Ovary (tissue), 3 donors: Measurements from ENCODE around the gene KNCN.

Experiments
- EP300 ChIP-seq: sonication (generic); formaldehyde crosslinking; IDR thresholded peaks from one replicate; pipeline ENCODE4 v1.6.1; 2017; ENCODE audit warnings: antibody characterized with exemption
- POLR2A ChIP-seq: fragments of 450-650 bp; IDR thresholded peaks from one replicate; pipeline ENCODE4 v1.6.1; 2017; ENCODE audit warnings: antibody characterized with exemption, mild to moderate bottlenecking, moderate library complexity
- TF ChIP-seq, protein P1 (sequence below), 3 donors: fragments of 450-650 bp in 2 of 3; fragments of 200-600 bp in 1 of 3; IDR thresholded peaks; one replicate each; pipeline versions ENCODE4 v1.5.1 to v1.8.0; 2016 to 2022; ENCODE audit warnings: antibody characterized with exemption in 3 of 3, mild to moderate bottlenecking in 1 of 3
- donor health status: DM: no; HTN: no; CAD: no.

- no peak for TF ChIP-seq POLR2A
- TF ChIP-seq, protein P1, sequence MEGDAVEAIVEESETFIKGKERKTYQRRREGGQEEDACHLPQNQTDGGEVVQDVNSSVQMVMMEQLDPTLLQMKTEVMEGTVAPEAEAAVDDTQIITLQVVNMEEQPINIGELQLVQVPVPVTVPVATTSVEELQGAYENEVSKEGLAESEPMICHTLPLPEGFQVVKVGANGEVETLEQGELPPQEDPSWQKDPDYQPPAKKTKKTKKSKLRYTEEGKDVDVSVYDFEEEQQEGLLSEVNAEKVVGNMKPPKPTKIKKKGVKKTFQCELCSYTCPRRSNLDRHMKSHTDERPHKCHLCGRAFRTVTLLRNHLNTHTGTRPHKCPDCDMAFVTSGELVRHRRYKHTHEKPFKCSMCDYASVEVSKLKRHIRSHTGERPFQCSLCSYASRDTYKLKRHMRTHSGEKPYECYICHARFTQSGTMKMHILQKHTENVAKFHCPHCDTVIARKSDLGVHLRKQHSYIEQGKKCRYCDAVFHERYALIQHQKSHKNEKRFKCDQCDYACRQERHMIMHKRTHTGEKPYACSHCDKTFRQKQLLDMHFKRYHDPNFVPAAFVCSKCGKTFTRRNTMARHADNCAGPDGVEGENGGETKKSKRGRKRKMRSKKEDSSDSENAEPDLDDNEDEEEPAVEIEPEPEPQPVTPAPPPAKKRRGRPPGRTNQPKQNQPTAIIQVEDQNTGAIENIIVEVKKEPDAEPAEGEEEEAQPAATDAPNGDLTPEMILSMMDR (IDR thresholded peaks at IDR 0.05) = no peak
- TF ChIP-seq EP300 = no peak
Measured at GRCh38 chr1:46516200-46516950, 35.1 kb downstream of the KNCN start.
